Esophagus mucosa (tissue), 1 donor: ENCODE data around the gene NUDT2. TPM values are rescaled to one million over a fixed set of nuclear protein-coding genes. Genes with fewer than 3 reads are reported as not detected.

Experiments
- ATAC-seq: fragments of 200-7000 bp; cut with Tn5 transposase; one replicate; pipeline ENCODE4 v1.9.1; 2020
- total RNA-seq: library from RNA; stranded (reverse); gene quantifications from one replicate; pipeline ENCODE4 v1.2.4, GENCODE V29; 2023
- donor health status: DM: yes; HTN: yes; CAD: no.

NUDT2 gene
- total RNA-seq, 1 donor from 2014 or later: 19.9 TPM

GRCh38 chr9:34371886-34372466 lies 42.6 kb downstream of the NUDT2 start:
- ATAC-seq: no peak

GRCh38 chr9:34372467-34373011 lies 43.2 kb downstream of the NUDT2 start:
- no peak for ATAC-seq

- no peak for ATAC-seq
Observed at GRCh38 chr9:34373749-34374148, 44.4 kb downstream of the NUDT2 start.

- no peak for ATAC-seq
Observed at GRCh38 chr9:34374339-34374738, 45.0 kb downstream of the NUDT2 start.

- ATAC-seq: no peak
Observed at GRCh38 chr9:34374905-34375552, 45.7 kb downstream of the NUDT2 start.

- peak; percentile 6 for ATAC-seq
Observed at GRCh38 chr9:34375901-34376595, 46.7 kb downstream of the NUDT2 start.

GRCh38 chr9:34376596-34377403 lies 47.4 kb downstream of the NUDT2 start, which contains the start of gene MYORG:
TSS of gene MYORG (minus strand) at chr9:34376898. CDS start at chr9:34372943, 3,955 bp downstream.
- peak; percentile 89 for ATAC-seq

- no peak for ATAC-seq
Observed at GRCh38 chr9:34377404-34377746, 48.0 kb downstream of the NUDT2 start.

GRCh38 chr9:34378376-34379060 lies 49.1 kb downstream of the NUDT2 start:
- no peak for ATAC-seq

- peak; percentile 69 for ATAC-seq
Observed at GRCh38 chr9:34379334-34380033, 50.1 kb downstream of the NUDT2 start.

GRCh38 chr9:34380034-34380510 lies 50.7 kb downstream of the NUDT2 start:
- no peak for ATAC-seq

- peak; percentile 63 for ATAC-seq
Observed at GRCh38 chr9:34380511-34381315, 51.3 kb downstream of the NUDT2 start.

- no peak for ATAC-seq
Observed at GRCh38 chr9:34381323-34381722, 52.0 kb downstream of the NUDT2 start.

- no peak for ATAC-seq
Observed at GRCh38 chr9:34382054-34382453, 52.7 kb downstream of the NUDT2 start.

- ATAC-seq: no peak
Observed at GRCh38 chr9:34382879-34383278, 53.5 kb downstream of the NUDT2 start.

- no peak for ATAC-seq
Observed at GRCh38 chr9:34383904-34384303, 54.5 kb downstream of the NUDT2 start.

- no peak for ATAC-seq
Observed at GRCh38 chr9:34384368-34385165, 55.2 kb downstream of the NUDT2 start.

- ATAC-seq: no peak
Observed at GRCh38 chr9:34385561-34386230, 56.3 kb downstream of the NUDT2 start.

- no peak for ATAC-seq
Observed at GRCh38 chr9:34386656-34387055, 57.3 kb downstream of the NUDT2 start.
